Muscle layer of duodenum (tissue), 2 donors: ENCODE results near the gene FNDC4.
"Not testable (repeated sequence)": the region's sequence is repeated elsewhere in the genome, so short reads cannot be mapped to it uniquely, and the experiment has no call there.

Experiments used
- H3K27ac ChIP-seq: one replicate; pipeline ENCODE4 v1.7.0; 2013; ENCODE audit warnings: mild to moderate bottlenecking, low read length
- H3K27me3 ChIP-seq: one replicate; pipeline ENCODE4 v1.7.0; 2013; ENCODE audit warnings: low read depth, mild to moderate bottlenecking, control low read depth, low read length
- H3K36me3 ChIP-seq, 2 donors: one replicate each; pipeline ENCODE4 v1.7.0; 2013; ENCODE audit warnings: low read length in 2 of 2, control low read depth in 1 of 2, mild to moderate bottlenecking in 1 of 2; ENCODE audit not compliant: insufficient read depth in 2 of 2, control insufficient read depth in 1 of 2
- H3K4me1 ChIP-seq, 2 donors: one replicate each; pipeline ENCODE4 v1.7.0; 2013; ENCODE audit warnings: low read length in 2 of 2, mild to moderate bottlenecking in 2 of 2, control low read depth in 1 of 2, moderate library complexity in 1 of 2; ENCODE audit not compliant: insufficient read depth in 2 of 2, control insufficient read depth in 1 of 2
- H3K4me3 ChIP-seq, 2 donors: one replicate each; pipeline ENCODE4 v1.7.0; 2013; ENCODE audit warnings: low read length in 2 of 2, low read depth in 1 of 2, mild to moderate bottlenecking in 1 of 2
- H3K9me3 ChIP-seq, 2 donors: one replicate each; pipeline ENCODE4 v1.7.0; 2013; ENCODE audit warnings: low read length in 2 of 2, control low read depth in 1 of 2, mild to moderate bottlenecking in 1 of 2; ENCODE audit not compliant: control insufficient read depth in 1 of 2
- donor health status: healthy.

Gene FNDC4, protein sequence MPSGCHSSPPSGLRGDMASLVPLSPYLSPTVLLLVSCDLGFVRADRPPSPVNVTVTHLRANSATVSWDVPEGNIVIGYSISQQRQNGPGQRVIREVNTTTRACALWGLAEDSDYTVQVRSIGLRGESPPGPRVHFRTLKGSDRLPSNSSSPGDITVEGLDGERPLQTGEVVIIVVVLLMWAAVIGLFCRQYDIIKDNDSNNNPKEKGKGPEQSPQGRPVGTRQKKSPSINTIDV

DNA sequence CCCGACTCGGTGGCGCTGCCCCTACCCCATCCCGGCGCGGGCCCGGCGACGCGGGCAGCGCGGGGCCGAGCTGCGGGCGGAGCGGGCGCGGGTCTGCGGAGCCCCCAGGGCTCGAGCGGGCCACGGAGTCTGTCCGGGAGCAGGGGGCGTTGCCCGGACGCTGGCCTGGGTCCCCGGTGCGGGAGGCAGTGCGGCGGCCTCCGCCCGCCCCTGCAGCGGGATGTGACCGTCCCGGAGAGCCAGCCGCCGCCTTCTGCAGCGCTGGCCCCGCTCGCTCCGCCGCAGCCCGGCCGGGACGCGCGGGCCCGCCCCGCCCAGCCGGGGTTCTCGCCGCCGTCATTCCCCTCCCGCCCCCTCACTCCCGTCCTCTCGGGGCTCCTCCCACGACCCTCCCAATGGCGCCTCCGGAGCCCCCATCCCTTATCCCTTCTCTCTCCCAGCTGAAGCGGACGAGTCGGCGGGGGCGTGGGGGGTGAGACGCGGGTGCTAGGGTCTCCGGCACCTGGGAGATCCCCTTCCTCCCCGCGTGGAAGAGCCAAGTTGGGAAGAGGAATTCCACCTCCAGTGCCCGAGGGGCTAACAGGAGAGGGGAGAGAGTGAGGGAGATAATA lies at the start of gene FNDC4:
TSS of gene FNDC4 (minus strand) at position 257 of the 611 bp plus-strand sequence. CDS start 521 bp downstream, outside the sequence.
- Histone ChIP-seq H3K27ac (no peak within 1 kb of the TSS), H3K27me3 (no peaks in the 10 kb centered on the region), H3K36me3 (peaks cover 0 to 7% of the 10 kb centered on the region in 2 donors), H3K4me1 (peaks cover 0 to 2% of the 10 kb centered on the region in 2 donors), H3K4me3 (peak within 1 kb of the TSS; percentile 49 to 70), H3K9me3 (no peaks in the 10 kb centered on the region)

DNA sequence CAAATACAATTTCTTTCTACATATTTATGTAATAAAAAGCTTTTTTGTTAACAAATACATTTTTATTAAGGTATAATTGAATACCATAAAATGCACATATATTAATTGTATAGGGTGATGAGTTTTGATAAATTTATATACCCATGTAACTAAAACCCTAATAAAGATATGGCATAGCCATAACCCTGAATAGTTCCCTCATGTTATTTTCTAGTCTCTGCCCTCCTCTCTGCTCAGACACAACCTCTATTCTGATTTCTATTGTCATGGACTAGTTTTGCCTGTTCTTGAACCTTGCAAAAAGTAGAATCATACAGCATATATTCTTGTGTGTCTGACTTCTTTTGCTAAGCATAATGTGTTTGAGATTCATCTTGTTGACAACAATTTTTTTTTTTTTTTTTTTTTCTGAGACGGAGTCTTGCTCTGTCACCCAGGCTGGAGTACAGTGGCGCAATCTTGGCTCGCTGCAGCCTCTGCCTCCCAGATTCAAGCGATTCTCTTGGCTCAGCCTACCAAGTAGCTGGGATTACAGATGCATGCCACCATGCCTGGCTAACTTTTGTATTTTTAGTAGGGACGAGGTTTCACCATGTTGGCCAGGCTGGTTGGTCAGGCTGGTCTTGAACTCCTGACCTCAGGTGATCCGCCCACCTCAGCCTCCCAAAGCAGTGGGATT lies 49.3 kb upstream of the FNDC4 start:
- no peaks in the 10 kb centered on the region for H3K9me3 ChIP-seq
- H3K27ac ChIP-seq = no peak overlapping the region
- H3K36me3 ChIP-seq = no peaks in the 10 kb centered on the region
- H3K4me3 ChIP-seq = no peak overlapping the region
- no peaks in the 10 kb centered on the region for H3K27me3 ChIP-seq
- H3K4me1 ChIP-seq = no peaks in the 10 kb centered on the region

DNA sequence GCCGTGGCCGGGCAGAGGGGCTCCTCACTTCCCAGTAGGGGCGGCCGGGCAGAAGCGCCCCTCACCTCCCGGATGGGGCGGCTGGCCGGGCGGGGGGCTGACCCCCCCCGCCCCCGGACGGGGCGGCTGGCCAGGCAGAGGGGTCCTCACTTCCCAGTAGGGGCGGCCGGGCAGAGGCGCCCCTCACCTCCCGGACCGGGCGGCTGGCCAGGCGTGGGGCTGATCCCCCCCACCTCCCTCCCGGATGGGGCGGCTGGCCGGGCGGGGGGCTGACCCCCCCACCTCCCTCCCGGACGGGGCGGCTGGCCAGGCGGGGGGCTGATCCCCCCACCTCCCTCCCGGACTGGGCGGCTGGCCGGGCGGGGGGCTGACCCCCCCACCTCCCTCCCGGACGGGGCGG lies 44.6 kb upstream of the FNDC4 start:
- not testable (repeated sequence) for H3K4me1 ChIP-seq, H3K9me3 ChIP-seq, H3K36me3 ChIP-seq, H3K4me3 ChIP-seq, H3K27me3 ChIP-seq, H3K27ac ChIP-seq

DNA sequence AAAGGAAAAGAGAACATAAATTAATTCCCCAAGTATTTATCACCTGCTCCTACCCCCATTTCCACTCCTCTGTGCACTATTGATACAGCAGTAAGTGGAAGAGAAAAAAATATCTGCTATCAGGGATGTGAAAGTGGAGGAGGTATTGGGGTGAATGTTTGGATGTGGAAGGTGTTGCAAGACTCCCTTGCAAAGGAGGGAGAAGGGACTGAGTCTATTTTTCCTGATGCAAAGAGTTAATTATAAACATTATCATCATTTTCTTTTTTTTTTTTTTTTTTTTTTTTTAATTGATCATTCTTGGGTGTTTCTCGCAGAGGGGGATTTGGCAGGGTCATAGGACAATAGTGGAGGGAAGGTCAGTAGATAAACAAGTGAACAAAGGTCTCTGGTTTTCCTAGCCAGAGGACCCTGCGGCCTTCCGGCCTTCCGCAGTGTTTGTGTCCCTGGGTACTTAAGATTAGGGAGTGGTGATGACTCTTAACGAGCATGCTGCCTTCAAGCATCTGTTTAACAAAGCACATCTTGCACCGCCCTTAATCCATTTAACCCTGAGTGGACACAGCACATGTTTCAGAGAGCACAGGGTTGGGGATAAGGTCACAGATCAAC lies 43.9 kb upstream of the FNDC4 start:
- H3K9me3 ChIP-seq, H3K4me1 ChIP-seq, H3K4me3 ChIP-seq, H3K27me3 ChIP-seq, H3K36me3 ChIP-seq, H3K27ac ChIP-seq: not testable (repeated sequence)

DNA sequence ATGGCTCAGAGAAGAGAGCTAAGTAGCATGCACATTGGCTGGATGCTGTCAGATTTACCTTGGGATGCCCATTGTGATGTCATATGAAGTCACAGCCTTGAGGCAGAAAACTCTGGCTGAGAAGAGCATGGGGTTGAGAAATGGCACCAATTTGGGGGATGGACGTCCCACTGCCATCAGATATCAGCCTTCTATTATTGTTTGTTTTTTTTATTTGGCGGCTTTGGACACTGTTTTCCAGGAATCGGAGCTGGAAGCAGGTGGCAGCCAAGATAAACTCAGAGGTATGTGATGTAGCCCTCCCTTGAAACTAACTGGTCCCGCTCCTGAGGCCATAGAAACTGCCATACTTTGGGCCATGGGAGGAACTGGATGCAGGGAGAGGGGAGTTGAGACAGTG lies 42.3 kb upstream of the FNDC4 start:
- no peak overlapping the region for H3K4me3 ChIP-seq
- H3K9me3 ChIP-seq = no peaks in the 10 kb centered on the region
- H3K36me3 ChIP-seq = no peaks in the 10 kb centered on the region
- no peaks in the 10 kb centered on the region for H3K27me3 ChIP-seq
- no peaks in the 10 kb centered on the region for H3K4me1 ChIP-seq
- H3K27ac ChIP-seq = no peak overlapping the region

DNA sequence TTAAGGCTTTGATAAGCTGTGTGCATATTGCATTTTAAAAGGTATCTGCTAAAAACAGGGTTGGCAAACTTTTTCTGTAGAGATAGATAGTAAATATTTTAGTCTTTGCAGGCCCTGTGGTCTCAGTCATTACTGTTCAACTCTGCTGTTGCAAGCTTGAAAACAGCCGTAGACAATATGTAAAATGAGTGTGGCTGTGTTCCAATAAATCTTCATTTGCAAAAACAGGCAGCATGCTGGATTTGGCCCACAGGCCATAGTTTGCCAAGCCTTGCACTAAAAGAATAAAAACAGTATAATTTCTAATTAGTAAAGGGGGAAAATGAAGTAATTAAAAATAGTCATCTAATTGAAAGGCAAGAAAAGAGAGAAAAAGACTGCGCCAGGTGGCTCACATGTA lies 37.0 kb upstream of the FNDC4 start:
- Histone ChIP-seq H3K36me3 (no peaks in the 10 kb centered on the region), H3K4me1 (no peaks in the 10 kb centered on the region), H3K4me3 (no peak overlapping the region), H3K9me3 (no peaks in the 10 kb centered on the region), H3K27me3 (no peaks in the 10 kb centered on the region), H3K27ac (no peak overlapping the region)

DNA sequence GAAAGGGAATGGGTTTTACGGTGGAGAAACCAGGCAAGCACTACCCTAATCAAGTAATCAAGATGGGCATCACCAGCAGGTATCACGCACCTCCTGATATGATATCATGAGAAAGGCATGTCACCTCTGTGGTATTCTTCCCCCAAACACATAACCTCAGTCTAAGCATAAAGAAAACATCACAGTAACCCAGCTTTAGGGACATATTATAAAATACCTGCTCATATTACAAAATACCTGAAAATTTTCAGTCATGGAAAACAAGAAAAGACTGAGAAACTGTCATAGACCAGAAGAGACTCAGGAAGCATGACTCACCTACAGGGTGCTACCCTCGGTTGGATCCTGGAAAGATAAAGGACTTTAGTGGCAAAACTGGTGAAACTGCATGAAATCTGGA lies 32.2 kb upstream of the FNDC4 start:
- H3K27ac ChIP-seq = no peak overlapping the region
- no peaks in the 10 kb centered on the region for H3K4me1 ChIP-seq
- H3K36me3 ChIP-seq = no peaks in the 10 kb centered on the region
- H3K4me3 ChIP-seq = no peak overlapping the region
- H3K9me3 ChIP-seq = no peaks in the 10 kb centered on the region
- no peaks in the 10 kb centered on the region for H3K27me3 ChIP-seq

DNA sequence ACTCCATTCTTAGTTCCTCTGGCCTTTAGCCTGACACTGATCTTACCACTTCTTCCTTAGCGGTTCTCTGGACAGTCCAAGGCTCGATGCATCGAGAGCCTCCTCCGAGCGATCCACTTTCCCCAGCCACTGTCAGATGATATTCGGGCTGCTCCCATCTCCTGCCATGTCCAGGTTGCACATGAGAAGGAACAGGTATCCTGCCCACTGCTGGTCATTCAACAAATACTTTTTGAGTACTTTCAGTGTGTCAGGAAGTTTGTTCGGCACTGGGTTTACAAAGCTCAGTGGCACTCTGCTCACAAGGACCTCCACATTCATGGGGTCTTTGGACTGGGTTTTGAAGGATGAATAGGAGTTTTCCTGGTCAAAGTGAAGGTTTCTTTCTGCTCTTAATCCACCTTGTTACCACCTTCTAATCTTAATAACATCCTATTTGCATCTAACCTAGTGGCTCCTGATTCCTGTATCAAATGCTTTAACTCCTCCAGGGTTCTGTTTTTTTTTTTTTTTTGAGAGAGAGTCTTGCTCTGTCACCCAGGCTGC lies 27.5 kb upstream of the FNDC4 start:
- H3K27ac ChIP-seq = no peak overlapping the region
- H3K36me3 ChIP-seq = no peaks in the 10 kb centered on the region
- no peaks in the 10 kb centered on the region for H3K27me3 ChIP-seq
- H3K4me1 ChIP-seq = no peaks in the 10 kb centered on the region
- H3K9me3 ChIP-seq = no peaks in the 10 kb centered on the region
- no peak overlapping the region for H3K4me3 ChIP-seq

DNA sequence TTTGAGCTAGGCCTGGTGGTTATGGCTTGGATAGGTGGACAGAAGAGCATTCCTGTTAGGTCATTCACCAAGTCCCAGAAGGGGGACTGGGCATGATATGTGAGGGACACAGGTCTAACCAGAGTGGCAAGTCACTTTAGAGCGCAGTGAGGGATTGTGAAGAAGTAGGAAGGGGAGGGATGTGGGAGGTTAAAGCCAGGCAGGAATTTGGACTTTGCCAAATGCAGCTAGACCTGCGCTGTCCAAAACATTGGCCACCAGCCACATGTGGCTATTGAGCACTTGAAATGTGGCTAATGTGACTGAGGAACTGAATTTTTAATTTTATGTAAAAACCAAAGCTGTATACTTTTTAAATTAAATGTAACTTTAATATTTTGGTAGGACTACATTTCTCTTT lies 25.3 kb upstream of the FNDC4 start:
- no peaks in the 10 kb centered on the region for H3K36me3 ChIP-seq
- no peaks in the 10 kb centered on the region for H3K27me3 ChIP-seq
- no peak overlapping the region for H3K4me3 ChIP-seq
- no peaks in the 10 kb centered on the region for H3K4me1 ChIP-seq
- H3K9me3 ChIP-seq = no peaks in the 10 kb centered on the region
- no peak overlapping the region for H3K27ac ChIP-seq

DNA sequence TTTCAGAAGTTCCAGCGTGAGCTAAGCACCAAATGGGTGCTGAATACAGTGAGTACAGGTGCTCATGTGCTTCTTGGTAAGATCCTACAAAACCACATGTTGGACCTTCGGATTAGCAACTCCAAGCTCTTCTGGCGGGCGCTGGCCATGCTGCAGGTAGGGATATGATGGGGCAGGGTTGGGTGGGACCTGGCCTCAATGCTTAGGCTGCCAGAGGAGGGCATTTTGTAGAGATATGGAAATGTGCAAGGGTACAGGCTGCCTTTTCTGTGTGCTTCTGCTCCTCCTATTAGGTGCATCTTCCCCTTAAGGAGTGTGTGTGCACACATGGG lies 23.7 kb upstream of the FNDC4 start:
- no peaks in the 10 kb centered on the region for H3K36me3 ChIP-seq

DNA sequence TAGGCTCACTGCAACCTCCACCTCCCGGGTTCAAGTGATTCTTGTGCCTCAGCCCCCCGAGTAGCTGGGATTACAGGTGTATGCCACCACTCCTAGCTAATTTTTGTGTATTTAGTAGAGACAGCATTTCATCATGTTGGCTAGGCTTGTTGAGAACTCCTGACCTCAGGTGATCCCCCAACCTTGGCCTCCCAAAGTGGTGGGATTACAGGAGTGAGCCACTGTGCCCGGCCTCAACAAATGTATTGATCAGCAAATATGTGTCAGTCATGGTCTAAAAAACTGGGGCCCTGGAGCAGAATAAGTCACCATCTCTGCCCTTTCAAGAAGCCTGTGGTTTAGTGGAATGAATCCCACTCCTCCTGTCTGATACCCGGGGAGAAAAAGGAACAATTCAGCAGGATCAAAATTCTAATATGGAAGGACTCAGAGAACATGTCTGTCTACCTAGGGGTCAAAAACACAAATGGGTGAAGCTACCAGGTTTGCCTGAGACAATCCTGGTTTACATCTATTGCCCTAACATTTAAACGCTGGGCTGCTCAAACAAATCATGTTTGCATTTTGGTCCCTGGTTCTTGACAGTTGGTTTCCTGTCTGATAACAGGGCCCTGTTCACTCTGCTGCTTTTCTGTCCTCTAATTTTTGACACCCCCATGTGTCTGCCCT lies 23.2 kb upstream of the FNDC4 start:
- no peaks in the 10 kb centered on the region for H3K36me3 ChIP-seq
- H3K9me3 ChIP-seq = no peaks in the 10 kb centered on the region
- no peak overlapping the region for H3K4me3 ChIP-seq
- no peaks in the 10 kb centered on the region for H3K4me1 ChIP-seq
- H3K27ac ChIP-seq = no peak overlapping the region
- H3K27me3 ChIP-seq = no peaks in the 10 kb centered on the region

More for the DNA sequence above, 23.7 kb upstream of the FNDC4 start:
- no peaks in the 10 kb centered on the region for H3K27me3 ChIP-seq
- no peak overlapping the region for H3K27ac ChIP-seq
- H3K9me3 ChIP-seq = no peaks in the 10 kb centered on the region
- H3K4me3 ChIP-seq = no peak overlapping the region
- no peaks in the 10 kb centered on the region for H3K4me1 ChIP-seq
